Pons (tissue), 1 donor: ENCODE results near the gene TMEM14A.
"Not testable (repeated sequence)": the region's sequence is repeated elsewhere in the genome, so short reads cannot be mapped to it uniquely, and the experiment has no call there.

ENCODE experiments used
- DNase-seq: peaks from one replicate; pipeline ENCODE4 v3.0.0-alpha.2; 2016; ENCODE audit warnings: low spot score

The TMEM14A gene

GRCh38 chr6:52670502-52671409 lies at the start of gene TMEM14A:
Gene TMEM14A, plus strand, starts transcription at chr6:52671113. Its CDS starts 5,990 bp downstream, at chr6:52677103.
- DNase-seq: peak; percentile 91

- DNase-seq: no peak
Observed at GRCh38 chr6:52621631-52622030, 49.3 kb upstream of the TMEM14A start.

GRCh38 chr6:52622810-52623209 lies 48.1 kb upstream of the TMEM14A start:
- DNase-seq: no peak

- no peak for DNase-seq
Observed at GRCh38 chr6:52632011-52632410, 38.9 kb upstream of the TMEM14A start.

- no peak for DNase-seq
Observed at GRCh38 chr6:52634211-52634610, 36.7 kb upstream of the TMEM14A start.

- no peak for DNase-seq
Observed at GRCh38 chr6:52635049-52635577, 35.8 kb upstream of the TMEM14A start.

GRCh38 chr6:52636830-52637229 lies 34.1 kb upstream of the TMEM14A start:
- no peak for DNase-seq

- no peak for DNase-seq
Observed at GRCh38 chr6:52639493-52639892, 31.4 kb upstream of the TMEM14A start.

- peak; percentile 69 for DNase-seq
Observed at GRCh38 chr6:52640170-52640569, 30.7 kb upstream of the TMEM14A start.

- DNase-seq: no peak
Observed at GRCh38 chr6:52640916-52641315, 30.0 kb upstream of the TMEM14A start.

GRCh38 chr6:52641388-52641787 lies 29.5 kb upstream of the TMEM14A start:
- DNase-seq: no peak

- DNase-seq: no peak
Observed at GRCh38 chr6:52641826-52642225, 29.1 kb upstream of the TMEM14A start.

GRCh38 chr6:52642368-52642767 lies 28.5 kb upstream of the TMEM14A start:
- DNase-seq: no peak

- peak; percentile 94 for DNase-seq
Observed at GRCh38 chr6:52643158-52643557, 27.8 kb upstream of the TMEM14A start.

GRCh38 chr6:52644253-52644652 lies 26.7 kb upstream of the TMEM14A start:
- no peak for DNase-seq

GRCh38 chr6:52645976-52646375 lies 24.9 kb upstream of the TMEM14A start:
- DNase-seq: no peak

- no peak for DNase-seq
Observed at GRCh38 chr6:52647199-52647598, 23.7 kb upstream of the TMEM14A start.

- no peak for DNase-seq
Observed at GRCh38 chr6:52649536-52650160, 21.3 kb upstream of the TMEM14A start.

GRCh38 chr6:52650941-52651340 lies 20.0 kb upstream of the TMEM14A start:
- no peak for DNase-seq

GRCh38 chr6:52653151-52653550 lies 17.8 kb upstream of the TMEM14A start:
- no peak for DNase-seq

- DNase-seq: no peak
Observed at GRCh38 chr6:52654007-52654406, 16.9 kb upstream of the TMEM14A start.

GRCh38 chr6:52654592-52654991 lies 16.3 kb upstream of the TMEM14A start:
- no peak for DNase-seq

GRCh38 chr6:52655941-52656340 lies 15.0 kb upstream of the TMEM14A start:
- DNase-seq: not testable (repeated sequence)
